Activated naive CD4-positive, alpha-beta T cell treated with anti-CD3 and anti-CD28 coated beads for 36 hours (primary cell): ENCODE results near the gene PRDM15. TPM values are rescaled to one million over a fixed set of nuclear protein-coding genes. Genes with fewer than 3 reads are reported as not detected.

Experiments
- CTCF ChIA-PET: fragments of 350-600 bp; sonication (Branson Sonifier 250); formaldehyde crosslinking; loops from one replicate; lab custom pipeline; 2021; ENCODE audit warnings: antibody characterized with exemption; lab: Charles Lee
- DNase-seq: peaks from one replicate; pipeline ENCODE4 v3.0.0-alpha.2; 2020
- H3K27ac Mint-ChIP-seq: one replicate; pipeline ENCODE4 v1.8.0; 2021; ENCODE audit warnings: mild to moderate bottlenecking, mixed read lengths
- H3K27me3 Mint-ChIP-seq: one replicate; pipeline ENCODE4 v1.8.0; 2021; ENCODE audit warnings: low read depth, mixed read lengths
- H3K36me3 Mint-ChIP-seq: one replicate; pipeline ENCODE4 v1.8.0; 2021; ENCODE audit warnings: low read depth, mixed read lengths
- H3K4me1 Mint-ChIP-seq: one replicate; pipeline ENCODE4 v1.8.0; 2021; ENCODE audit warnings: low read depth, mixed read lengths
- H3K4me3 Mint-ChIP-seq: one replicate; pipeline ENCODE4 v1.8.0; 2021; ENCODE audit warnings: mild to moderate bottlenecking, moderate library complexity, mixed read lengths
- H3K9me3 Mint-ChIP-seq: one replicate; pipeline ENCODE4 v1.8.0; 2021; ENCODE audit warnings: mixed read lengths
- intact Hi-C: fragments of 100-400 bp; cut with micrococcal nuclease; formaldehyde crosslinking; loops from one replicate; pipeline ENCODE4 v1.15.1; 2023
- total RNA-seq, 2 experiments: library from RNA; stranded (reverse); gene quantifications; one replicate each; pipeline ENCODE4 v1.2.3, GENCODE V29; 2021

PRDM15 gene
- total RNA-seq, 2 experiments from 2014 or later, result 9.6 to 9.8 TPM

GRCh38 chr21:41783476-41784180, 95.5 kb downstream of the PRDM15 start:
- Mint-ChIP-seq H3K27ac (no peak overlapping the region), H3K36me3 (no peaks in the 10 kb centered on the region), H3K27me3 (peaks cover 41% of the 10 kb centered on the region), H3K4me3 (no peak overlapping the region), H3K4me1 (peaks cover 10% of the 10 kb centered on the region), H3K9me3 (no peaks in the 10 kb centered on the region)
- DNase-seq, result peak; percentile 35
- CTCF ChIA-PET, result no interaction called here
- intact Hi-C loops, result no loop called here

- Mint-ChIP-seq H3K9me3 (no peaks in the 10 kb centered on the region), H3K36me3 (no peaks in the 10 kb centered on the region), H3K4me3 (no peak overlapping the region), H3K4me1 (peaks cover 10% of the 10 kb centered on the region), H3K27me3 (peaks cover 49% of the 10 kb centered on the region), H3K27ac (no peak overlapping the region)
- CTCF ChIA-PET, result no interaction called here
- intact Hi-C loops, result no loop called here
- DNase-seq, result no peak
Observed at GRCh38 chr21:41781050-41781410, 98.1 kb downstream of the PRDM15 start.

- H3K4me1 Mint-ChIP-seq, result peaks cover 10% of the 10 kb centered on the region
- H3K4me3 Mint-ChIP-seq, result no peak overlapping the region
- no peak for DNase-seq
- H3K36me3 Mint-ChIP-seq, result no peaks in the 10 kb centered on the region
- no peaks in the 10 kb centered on the region for H3K9me3 Mint-ChIP-seq
- intact Hi-C loops, result no loop called here
- H3K27me3 Mint-ChIP-seq, result peaks cover 54% of the 10 kb centered on the region
- H3K27ac Mint-ChIP-seq, result no peak overlapping the region
- CTCF ChIA-PET, result no interaction called here
Observed at GRCh38 chr21:41780337-41781049, 98.7 kb downstream of the PRDM15 start.

GRCh38 chr21:41779659-41780058, 99.5 kb downstream of the PRDM15 start:
- intact Hi-C loops, result loop anchor here (2.0 kb wide), 1 partner anchor 167 kb away; no protein-coding TSS in a partner anchor
- DNase-seq, result no peak
- H3K4me3 Mint-ChIP-seq, result no peak overlapping the region
- CTCF ChIA-PET, result no interaction called here
- H3K36me3 Mint-ChIP-seq, result no peaks in the 10 kb centered on the region
- H3K4me1 Mint-ChIP-seq, result peaks cover 10% of the 10 kb centered on the region
- H3K27me3 Mint-ChIP-seq, result peaks cover 60% of the 10 kb centered on the region
- H3K9me3 Mint-ChIP-seq, result no peaks in the 10 kb centered on the region
- H3K27ac Mint-ChIP-seq, result no peak overlapping the region

- Mint-ChIP-seq H3K4me3 (no peak overlapping the region), H3K4me1 (peaks cover 8% of the 10 kb centered on the region), H3K36me3 (no peaks in the 10 kb centered on the region), H3K27ac (no peak overlapping the region), H3K9me3 (no peaks in the 10 kb centered on the region), H3K27me3 (peaks cover 63% of the 10 kb centered on the region)
- no peak for DNase-seq
- intact Hi-C loops, result loop anchor here (2.0 kb wide), 1 partner anchor 166 kb away; no protein-coding TSS in a partner anchor
- CTCF ChIA-PET, result interaction anchor here (1.2 to 1.3 kb wide), 2 partner anchors 167 to 496 kb away, joined by 5 to 7 read pairs; no protein-coding TSS in a partner anchor
Observed at GRCh38 chr21:41778930-41779600, 100.1 kb downstream of the PRDM15 start.

- no peaks in the 10 kb centered on the region for H3K9me3 Mint-ChIP-seq
- peak; percentile 60 for DNase-seq
- CTCF ChIA-PET, result interaction anchor here (1.2 to 1.3 kb wide), 2 partner anchors 166 to 495 kb away, joined by 5 to 7 read pairs; no protein-coding TSS in a partner anchor
- no peaks in the 10 kb centered on the region for H3K4me1 Mint-ChIP-seq
- peaks cover 57% of the 10 kb centered on the region for H3K27me3 Mint-ChIP-seq
- no peak overlapping the region for H3K27ac Mint-ChIP-seq
- intact Hi-C loops, result loop anchor here (2.0 kb wide), 1 partner anchor 165 kb away; no protein-coding TSS in a partner anchor
- H3K36me3 Mint-ChIP-seq, result no peaks in the 10 kb centered on the region
- H3K4me3 Mint-ChIP-seq, result no peak overlapping the region
Observed at GRCh38 chr21:41777951-41778815, 101.0 kb downstream of the PRDM15 start.

GRCh38 chr21:41776778-41777177, 102.4 kb downstream of the PRDM15 start:
- no peak overlapping the region for H3K27ac Mint-ChIP-seq
- no peak for DNase-seq
- H3K36me3 Mint-ChIP-seq, result no peaks in the 10 kb centered on the region
- H3K9me3 Mint-ChIP-seq, result no peaks in the 10 kb centered on the region
- intact Hi-C loops, result no loop called here
- CTCF ChIA-PET, result interaction anchor here (0.7 to 1.7 kb wide), 4 partner anchors 161 to 278 kb away, joined by 3 to 8 read pairs (median 4); no protein-coding TSS in a partner anchor
- no peak overlapping the region for H3K4me3 Mint-ChIP-seq
- no peaks in the 10 kb centered on the region for H3K4me1 Mint-ChIP-seq
- H3K27me3 Mint-ChIP-seq, result peaks cover 60% of the 10 kb centered on the region

- CTCF ChIA-PET, result no interaction called here
Observed at GRCh38 chr21:41775149-41775472, 104.0 kb downstream of the PRDM15 start.

GRCh38 chr21:41774467-41775148, 104.5 kb downstream of the PRDM15 start:
- DNase-seq, result no peak
- CTCF ChIA-PET, result no interaction called here
- intact Hi-C loops, result no loop called here
- no peaks in the 10 kb centered on the region for H3K36me3 Mint-ChIP-seq
- no peak overlapping the region for H3K4me3 Mint-ChIP-seq
- H3K27me3 Mint-ChIP-seq, result peaks cover 56% of the 10 kb centered on the region
- H3K27ac Mint-ChIP-seq, result no peak overlapping the region
- no peaks in the 10 kb centered on the region for H3K9me3 Mint-ChIP-seq
- no peaks in the 10 kb centered on the region for H3K4me1 Mint-ChIP-seq

More at GRCh38 chr21:41775149-41775472, 104.0 kb downstream of the PRDM15 start:
- DNase-seq, result no peak
- H3K4me1 Mint-ChIP-seq, result no peaks in the 10 kb centered on the region
- no peaks in the 10 kb centered on the region for H3K36me3 Mint-ChIP-seq
- no peaks in the 10 kb centered on the region for H3K9me3 Mint-ChIP-seq
- no peak overlapping the region for H3K4me3 Mint-ChIP-seq
- H3K27ac Mint-ChIP-seq, result no peak overlapping the region
- intact Hi-C loops, result no loop called here
- H3K27me3 Mint-ChIP-seq, result peaks cover 53% of the 10 kb centered on the region

GRCh38 chr21:41772351-41773080, 106.6 kb downstream of the PRDM15 start:
- no peak overlapping the region for H3K4me3 Mint-ChIP-seq
- CTCF ChIA-PET, result no interaction called here
- H3K27ac Mint-ChIP-seq, result no peak overlapping the region
- peaks cover 54% of the 10 kb centered on the region for H3K27me3 Mint-ChIP-seq
- no peaks in the 10 kb centered on the region for H3K9me3 Mint-ChIP-seq
- H3K4me1 Mint-ChIP-seq, result peaks cover 16% of the 10 kb centered on the region
- intact Hi-C loops, result no loop called here
- DNase-seq, result no peak
- H3K36me3 Mint-ChIP-seq, result no peaks in the 10 kb centered on the region

- peaks cover 21% of the 10 kb centered on the region for H3K4me1 Mint-ChIP-seq
- H3K4me3 Mint-ChIP-seq, result no peak overlapping the region
- H3K36me3 Mint-ChIP-seq, result no peaks in the 10 kb centered on the region
- no peak overlapping the region for H3K27ac Mint-ChIP-seq
- CTCF ChIA-PET, result interaction anchor here (0.7 kb wide), 1 partner anchor 366 kb away, joined by 3 read pairs; no protein-coding TSS in a partner anchor
- DNase-seq, result no peak
- intact Hi-C loops, result no loop called here
- H3K27me3 Mint-ChIP-seq, result peaks cover 54% of the 10 kb centered on the region
- no peaks in the 10 kb centered on the region for H3K9me3 Mint-ChIP-seq
Observed at GRCh38 chr21:41771625-41771945, 107.6 kb downstream of the PRDM15 start.
